ENCODE measurements around the gene GAREM2.

Gene GAREM2

GRCh38 chr2:26187537-26188104 lies 14.7 kb downstream of the GAREM2 start:
- DNase-seq: no peak

- DNase-seq: no peak
These were observed 16.2 kb downstream of the GAREM2 start for GRCh38 chr2:26189123-26189522.

- no peak for DNase-seq
These were observed 16.9 kb downstream of the GAREM2 start for GRCh38 chr2:26189751-26190150.

GRCh38 chr2:26190369-26190768 lies 17.5 kb downstream of the GAREM2 start:
- no peak for DNase-seq

- no peak for DNase-seq
These were observed 18.6 kb downstream of the GAREM2 start for GRCh38 chr2:26191316-26192159.

GRCh38 chr2:26193578-26194231 lies 20.8 kb downstream of the GAREM2 start:
- DNase-seq: no peak

GRCh38 chr2:26195040-26195984 lies 22.4 kb downstream of the GAREM2 start:
- DNase-seq: no peak

- DNase-seq: no peak
These were observed 24.0 kb downstream of the GAREM2 start for GRCh38 chr2:26196683-26197418.

GRCh38 chr2:26197516-26197915 lies 24.6 kb downstream of the GAREM2 start:
- DNase-seq: no peak

GRCh38 chr2:26202981-26203490 lies 30.1 kb downstream of the GAREM2 start:
- DNase-seq: no peak

GRCh38 chr2:26203906-26204305 lies 31.0 kb downstream of the GAREM2 start:
- no peak for DNase-seq

- no peak for DNase-seq
These were observed 39.1 kb downstream of the GAREM2 start for GRCh38 chr2:26212011-26212410.

- no peak for DNase-seq
These were observed 41.9 kb downstream of the GAREM2 start for GRCh38 chr2:26214759-26215158.

- no peak for DNase-seq
These were observed 42.9 kb downstream of the GAREM2 start for GRCh38 chr2:26215833-26216232.

- DNase-seq: no peak
These were observed 43.7 kb downstream of the GAREM2 start for GRCh38 chr2:26216587-26216986.

- DNase-seq: no peak
These were observed 44.8 kb downstream of the GAREM2 start for GRCh38 chr2:26217720-26218119.

- no peak for DNase-seq
These were observed 50.1 kb downstream of the GAREM2 start for GRCh38 chr2:26223018-26223417.

GRCh38 chr2:26224095-26224494 lies 51.2 kb downstream of the GAREM2 start:
- no peak for DNase-seq

- no peak for DNase-seq
These were observed 56.7 kb downstream of the GAREM2 start for GRCh38 chr2:26229595-26229994.

- no peak for DNase-seq
These were observed 57.9 kb downstream of the GAREM2 start for GRCh38 chr2:26230806-26231205.

- DNase-seq: no peak
These were observed 62.2 kb downstream of the GAREM2 start for GRCh38 chr2:26235089-26235488.

- DNase-seq: no peak
These were observed 65.0 kb downstream of the GAREM2 start for GRCh38 chr2:26237868-26238267.

Measured in NCI-H2081 treated with DMSO at 0.1 percent for 48 hours (cell line).